ENCODE results near the gene KCNG1.

Gene KCNG1

GRCh38 chr20:51014797-51015722 is 7.8 kb downstream of the KCNG1 start:
- H3K9me3 ChIP-seq (replicated peaks in 1 of 11) = 0 out of 22 replicates have a peak, but pooled peaks cover 0 to 2% (median 0%) of the 10 kb centered on the region in 11 experiments
- H4K20me1 ChIP-seq = peaks cover 0 to 70% (median 49%) of the 10 kb centered on the region in 11 experiments; a peak in 18 of 22 replicates
- no peaks in the 10 kb centered on the region for H3K27me3 ChIP-seq
- peaks cover 2 to 78% (median 23%) of the 10 kb centered on the region in 11 experiments for H3K36me3 ChIP-seq
- H3K4me1 ChIP-seq = peaks cover 9 to 49% (median 33%) of the 10 kb centered on the region in 10 experiments; a peak in 19 of 20 replicates
- no peak overlapping the region for H3K27ac ChIP-seq
- no peak overlapping the region for H3K4me3 ChIP-seq
- H3K9ac ChIP-seq = no peak overlapping the region
- TF ChIP-seq Cebpa-rat (IDR thresholded peaks at IDR 0.05) = no peak
- peak overlapping the region; percentile 7 to 71 (median 58); a peak in 18 of 22 replicates for H3K4me2 ChIP-seq

- Histone ChIP-seq H3K36me3 (peaks cover 15 to 78% (median 24%) of the 10 kb centered on the region in 11 experiments), H3K9ac (peak overlapping the region in 6 of 11 experiments; percentile 8 to 56 (median 40); a peak in 7 of 22 replicates), H3K27me3 (no peaks in the 10 kb centered on the region), H3K4me3 (no peak overlapping the region), H3K4me2 (peak overlapping the region in 10 of 11 experiments; percentile 2 to 71 (median 60); a peak in 18 of 22 replicates), H3K9me3 (replicated peaks in 1 of 11) (0 out of 22 replicates have a peak, but pooled peaks cover 0 to 4% (median 0%) of the 10 kb centered on the region in 11 experiments), H4K20me1 (peaks cover 0 to 77% (median 46%) of the 10 kb centered on the region in 11 experiments; a peak in 18 of 22 replicates), H3K27ac (peak overlapping the region in 1 of 11 experiments; percentile 7; a peak in 2 of 22 replicates), H3K4me1 (peaks cover 9 to 40% (median 32%) of the 10 kb centered on the region in 10 experiments; a peak in 19 of 20 replicates)
- TF ChIP-seq Cebpa-rat (IDR thresholded peaks at IDR 0.05) = no peak
These were observed 9.2 kb downstream of the KCNG1 start for GRCh38 chr20:51013577-51014330.

- 0 out of 22 replicates have a peak, but pooled peaks cover 0 to 4% (median 0%) of the 10 kb centered on the region in 11 experiments for H3K9me3 ChIP-seq (replicated peaks in 1 of 11)
- no peak overlapping the region for H3K9ac ChIP-seq
- H3K36me3 ChIP-seq = peaks cover 17 to 78% (median 29%) of the 10 kb centered on the region in 11 experiments
- TF ChIP-seq Cebpa-rat (IDR thresholded peaks at IDR 0.05) = no peak
- H3K27ac ChIP-seq = no peak overlapping the region
- H4K20me1 ChIP-seq = peaks cover 0 to 65% (median 35%) of the 10 kb centered on the region in 11 experiments; a peak in 18 of 22 replicates
- H3K4me3 ChIP-seq = no peak overlapping the region
- no peaks in the 10 kb centered on the region for H3K27me3 ChIP-seq
- H3K4me1 ChIP-seq = peaks cover 9 to 36% (median 30%) of the 10 kb centered on the region in 10 experiments; a peak in 19 of 20 replicates
- peak overlapping the region in 6 of 11 experiments; percentile 11 to 62 (median 21); a peak in 6 of 22 replicates for H3K4me2 ChIP-seq
These were observed 10.6 kb downstream of the KCNG1 start for GRCh38 chr20:51012357-51012756.

- Histone ChIP-seq H3K4me3 (no peak overlapping the region), H3K4me1 (peaks cover 9 to 33% (median 30%) of the 10 kb centered on the region in 10 experiments; a peak in 19 of 20 replicates), H3K27ac (no peak overlapping the region), H3K9me3 (replicated peaks in 1 of 11) (0 out of 22 replicates have a peak, but pooled peaks cover 0 to 4% (median 0%) of the 10 kb centered on the region in 11 experiments), H3K27me3 (no peaks in the 10 kb centered on the region), H3K36me3 (peaks cover 17 to 78% (median 35%) of the 10 kb centered on the region in 11 experiments), H3K9ac (no peak overlapping the region), H3K4me2 (no peak overlapping the region), H4K20me1 (peaks cover 0 to 63% (median 30%) of the 10 kb centered on the region in 11 experiments; a peak in 18 of 22 replicates)
- no peak for TF ChIP-seq Cebpa-rat (IDR thresholded peaks at IDR 0.05)
These were observed 11.4 kb downstream of the KCNG1 start for GRCh38 chr20:51011479-51011878.

- no peak overlapping the region for H3K27ac ChIP-seq
- no peak overlapping the region for H3K4me2 ChIP-seq
- 0 out of 22 replicates have a peak, but pooled peaks cover 0 to 4% (median 0%) of the 10 kb centered on the region in 11 experiments for H3K9me3 ChIP-seq (replicated peaks in 1 of 11)
- no peak overlapping the region for H3K4me3 ChIP-seq
- no peaks in the 10 kb centered on the region for H3K27me3 ChIP-seq
- H3K4me1 ChIP-seq = peaks cover 9 to 33% (median 30%) of the 10 kb centered on the region in 10 experiments; a peak in 19 of 20 replicates
- H4K20me1 ChIP-seq = peaks cover 0 to 63% (median 26%) of the 10 kb centered on the region in 11 experiments; a peak in 18 of 22 replicates
- no peak for TF ChIP-seq Cebpa-rat (IDR thresholded peaks at IDR 0.05)
- peaks cover 17 to 81% (median 40%) of the 10 kb centered on the region in 11 experiments for H3K36me3 ChIP-seq
- H3K9ac ChIP-seq = no peak overlapping the region
These were observed 12.0 kb downstream of the KCNG1 start for GRCh38 chr20:51010932-51011331.

GRCh38 chr20:51010043-51010365 is 12.9 kb downstream of the KCNG1 start:
- Histone ChIP-seq H3K9me3 (replicated peaks in 1 of 11) (0 out of 22 replicates have a peak, but pooled peaks cover 0 to 4% (median 0%) of the 10 kb centered on the region in 11 experiments), H3K4me1 (peaks cover 9 to 31% (median 27%) of the 10 kb centered on the region in 10 experiments; a peak in 19 of 20 replicates), H3K36me3 (peaks cover 17 to 87% (median 49%) of the 10 kb centered on the region in 11 experiments), H4K20me1 (peaks cover 0 to 63% (median 16%) of the 10 kb centered on the region in 11 experiments; a peak in 17 of 22 replicates), H3K9ac (no peak overlapping the region), H3K4me2 (no peak overlapping the region), H3K27ac (no peak overlapping the region), H3K27me3 (no peaks in the 10 kb centered on the region), H3K4me3 (no peak overlapping the region)
- TF ChIP-seq Cebpa-rat (IDR thresholded peaks at IDR 0.05) = no peak

- H3K9me3 ChIP-seq (replicated peaks in 1 of 11) = 0 out of 22 replicates have a peak, but pooled peaks cover 0 to 4% (median 0%) of the 10 kb centered on the region in 11 experiments
- peaks cover 5 to 25% (median 22%) of the 10 kb centered on the region in 10 experiments; a peak in 17 of 20 replicates for H3K4me1 ChIP-seq
- H3K27ac ChIP-seq = no peak overlapping the region
- peaks cover 21 to 92% (median 54%) of the 10 kb centered on the region in 11 experiments for H3K36me3 ChIP-seq
- H3K4me3 ChIP-seq = no peak overlapping the region
- H3K9ac ChIP-seq = no peak overlapping the region
- no peak overlapping the region for H3K4me2 ChIP-seq
- no peak for TF ChIP-seq Cebpa-rat (IDR thresholded peaks at IDR 0.05)
- no peaks in the 10 kb centered on the region for H3K27me3 ChIP-seq
- H4K20me1 ChIP-seq = peaks cover 0 to 63% (median 11%) of the 10 kb centered on the region in 11 experiments; a peak in 14 of 22 replicates
These were observed 13.4 kb downstream of the KCNG1 start for GRCh38 chr20:51009303-51010042.

All from BLaER1 treated with 17β-estradiol and CSF1 and Interleukin-3, amounts not matched to agents 10 nM and 100 nM (cell line).